Fibroblast of lung (primary cell): Measurements from ENCODE around the gene SRSF2. TPM values are rescaled to one million over a fixed set of nuclear protein-coding genes. Genes with fewer than 3 reads are reported as not detected.

Experiments used
- DNase-seq, 2 donors: peaks; one replicate each; pipeline versions ENCODE4 v3.0.0 to v3.0.0-alpha.2; 2010; ENCODE audit warnings: low read depth in 2 of 2
- H2AFZ ChIP-seq: 2 replicates; pipeline ENCODE4 v1.5.1; 2012; ENCODE audit warnings: low read length, control low read depth, inconsistent platforms
- H3K27ac ChIP-seq: 2 replicates; pipeline ENCODE4 v1.5.1; 2011; ENCODE audit warnings: low read length, control low read depth; ENCODE audit not compliant: insufficient read depth
- H3K27me3 ChIP-seq: 2 replicates; pipeline ENCODE4 v1.5.1; 2011; ENCODE audit warnings: mild to moderate bottlenecking, low read length; ENCODE audit not compliant: control insufficient read depth, insufficient read depth
- H3K36me3 ChIP-seq: 2 replicates; pipeline ENCODE4 v1.5.1; 2011; ENCODE audit warnings: low read length; ENCODE audit not compliant: control insufficient read depth, insufficient read depth
- H3K4me1 ChIP-seq: 2 replicates; pipeline ENCODE4 v1.5.1; 2011; ENCODE audit warnings: low read length; ENCODE audit not compliant: control insufficient read depth, insufficient read depth; ENCODE audit errors: extremely low read depth
- H3K4me2 ChIP-seq: 2 replicates; pipeline ENCODE4 v1.5.1; 2011; ENCODE audit warnings: low read length, control low read depth; ENCODE audit not compliant: insufficient read depth; ENCODE audit errors: extremely low read depth
- H3K4me3 ChIP-seq, 4 experiments: fragments of 200-600 bp in 1 of 4; sonication (generic) in 1 of 4; replicated peaks in 1 of 4; 2 replicates each; pipeline ENCODE4 v1.5.1; 2011 to 2016; ENCODE audit warnings: low read length in 4 of 4, low read depth in 3 of 4, mild to moderate bottlenecking in 3 of 4, control low read depth in 2 of 4, inconsistent platforms in 1 of 4, mixed read lengths in 1 of 4; ENCODE audit not compliant: insufficient read depth in 1 of 4; ENCODE audit errors: control extremely low read depth in 1 of 4
- H3K79me2 ChIP-seq: 2 replicates; pipeline ENCODE4 v1.5.1; 2012; ENCODE audit warnings: mild to moderate bottlenecking, low read length, inconsistent platforms; ENCODE audit not compliant: control insufficient read depth, insufficient read depth
- H3K9ac ChIP-seq: 2 replicates; pipeline ENCODE4 v1.5.1; 2011; ENCODE audit warnings: mild to moderate bottlenecking, low read length, control low read depth; ENCODE audit not compliant: insufficient read depth
- H3K9me3 ChIP-seq: 2 replicates; pipeline ENCODE4 v1.5.1; 2012; ENCODE audit warnings: low read depth, low read length; ENCODE audit not compliant: control insufficient read depth, insufficient read depth
- H4K20me1 ChIP-seq: 2 replicates; pipeline ENCODE4 v1.5.1; 2011; ENCODE audit warnings: low read length; ENCODE audit not compliant: control insufficient read depth, insufficient read depth; ENCODE audit errors: extremely low read depth
- EZH2 ChIP-seq: IDR thresholded peaks from 2 replicates; pipeline ENCODE4 v1.5.1; 2012; ENCODE audit warnings: low read length, control low read depth, mild to moderate bottlenecking; ENCODE audit errors: missing control alignments
- polyA plus RNA-seq, 2 donors: library from polyadenylated mRNA; depleted of rRNA in 1 of 2; stranded (reverse) in 1 of 2; unstranded in 1 of 2; fragments of >200 nt; gene quantifications; 2 replicates each; pipeline ENCODE4 v1.2.1, GENCODE V29; 2011 to 2012; ENCODE audit warnings: missing spikeins in 1 of 2
- total RNA-seq: library from RNA; depleted of rRNA; stranded (reverse); fragments of >200 nt; gene quantifications from 2 replicates; pipeline ENCODE4 v1.2.1, GENCODE V29; 2014
- TF ChIP-seq, protein P1 (sequence below), 2 donors: IDR thresholded peaks in 1 of 2; conservative IDR thresholded peaks in 1 of 2; 1 replicate in 1 of 2; 2 replicates in 1 of 2; pipeline ENCODE4 v1.5.1; 2011 to 2012; ENCODE audit warnings: low read length in 2 of 2, control low read depth in 1 of 2, inconsistent platforms in 1 of 2, low read depth in 1 of 2, mild to moderate bottlenecking in 1 of 2

Gene SRSF2
- total and polyA plus RNA-seq, 2 donors (not counting 1 experiment from before 2014, with no cell fraction given): 77.5 to 203 TPM

DNA sequence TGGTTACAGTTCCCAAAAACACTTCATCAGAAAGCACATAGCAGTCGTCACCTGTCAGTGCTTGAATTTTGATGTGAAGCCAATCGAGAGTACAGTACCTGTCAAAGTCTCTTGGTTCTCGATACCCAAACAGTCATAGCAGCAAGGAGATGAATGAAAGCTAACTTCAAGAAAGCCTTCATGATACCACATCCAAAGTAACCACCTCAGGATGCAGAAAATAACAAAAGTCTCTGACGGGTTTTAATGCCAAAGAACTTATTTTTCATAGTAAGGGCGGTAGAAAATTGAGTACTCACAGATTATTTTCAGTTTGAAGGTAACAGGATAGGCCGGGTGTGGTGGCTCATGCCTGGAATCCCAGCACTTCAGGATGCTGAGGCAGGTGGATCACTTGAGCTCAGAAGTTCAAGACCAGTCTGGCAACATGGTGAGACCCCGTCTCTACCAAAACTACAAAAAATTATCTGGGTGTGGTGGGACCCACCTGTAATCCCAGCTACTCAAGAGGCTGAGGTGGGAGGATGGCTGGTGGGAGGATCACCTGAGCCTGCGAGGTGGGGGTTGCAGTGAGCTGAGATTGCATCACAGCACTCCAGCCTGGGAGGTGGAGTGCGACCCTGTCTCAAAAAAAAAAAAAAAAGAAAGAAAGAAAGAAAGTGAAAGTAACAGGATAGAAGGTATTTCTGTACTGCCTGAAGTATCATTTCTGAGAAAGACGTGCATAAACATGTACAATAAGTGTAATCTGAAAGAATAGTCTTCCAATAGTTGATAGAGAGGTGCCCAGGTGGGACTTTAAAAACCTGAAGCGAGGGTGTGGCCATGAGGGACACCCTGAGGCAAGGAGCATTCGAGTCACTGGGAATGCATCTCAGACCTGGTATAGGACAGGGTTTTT, 16.2 kb upstream of the SRSF2 start:
- Histone ChIP-seq H4K20me1 (no peaks in the 10 kb centered on the region), H3K36me3 (peaks cover 2% of the 10 kb centered on the region), H3K27me3 (no peaks in the 10 kb centered on the region), H2AFZ (no peak overlapping the region), H3K4me2 (no peak overlapping the region), H3K9me3 (no peaks in the 10 kb centered on the region), H3K4me3 (no peak overlapping the region), H3K4me1 (no peaks in the 10 kb centered on the region), H3K79me2 (no peaks in the 10 kb centered on the region), H3K27ac (no peak overlapping the region), H3K9ac (no peak overlapping the region)
- no peak for DNase-seq
- TF ChIP-seq, protein P1, sequence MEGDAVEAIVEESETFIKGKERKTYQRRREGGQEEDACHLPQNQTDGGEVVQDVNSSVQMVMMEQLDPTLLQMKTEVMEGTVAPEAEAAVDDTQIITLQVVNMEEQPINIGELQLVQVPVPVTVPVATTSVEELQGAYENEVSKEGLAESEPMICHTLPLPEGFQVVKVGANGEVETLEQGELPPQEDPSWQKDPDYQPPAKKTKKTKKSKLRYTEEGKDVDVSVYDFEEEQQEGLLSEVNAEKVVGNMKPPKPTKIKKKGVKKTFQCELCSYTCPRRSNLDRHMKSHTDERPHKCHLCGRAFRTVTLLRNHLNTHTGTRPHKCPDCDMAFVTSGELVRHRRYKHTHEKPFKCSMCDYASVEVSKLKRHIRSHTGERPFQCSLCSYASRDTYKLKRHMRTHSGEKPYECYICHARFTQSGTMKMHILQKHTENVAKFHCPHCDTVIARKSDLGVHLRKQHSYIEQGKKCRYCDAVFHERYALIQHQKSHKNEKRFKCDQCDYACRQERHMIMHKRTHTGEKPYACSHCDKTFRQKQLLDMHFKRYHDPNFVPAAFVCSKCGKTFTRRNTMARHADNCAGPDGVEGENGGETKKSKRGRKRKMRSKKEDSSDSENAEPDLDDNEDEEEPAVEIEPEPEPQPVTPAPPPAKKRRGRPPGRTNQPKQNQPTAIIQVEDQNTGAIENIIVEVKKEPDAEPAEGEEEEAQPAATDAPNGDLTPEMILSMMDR (conservative IDR thresholded peaks at IDR 0.05 in 1 of 2, IDR thresholded peaks at IDR 0.05 in 1 of 2; ENCODE audit: low read depth in 1 of 2, low read length in 2 of 2): no peak
- TF ChIP-seq EZH2: no peak

DNA sequence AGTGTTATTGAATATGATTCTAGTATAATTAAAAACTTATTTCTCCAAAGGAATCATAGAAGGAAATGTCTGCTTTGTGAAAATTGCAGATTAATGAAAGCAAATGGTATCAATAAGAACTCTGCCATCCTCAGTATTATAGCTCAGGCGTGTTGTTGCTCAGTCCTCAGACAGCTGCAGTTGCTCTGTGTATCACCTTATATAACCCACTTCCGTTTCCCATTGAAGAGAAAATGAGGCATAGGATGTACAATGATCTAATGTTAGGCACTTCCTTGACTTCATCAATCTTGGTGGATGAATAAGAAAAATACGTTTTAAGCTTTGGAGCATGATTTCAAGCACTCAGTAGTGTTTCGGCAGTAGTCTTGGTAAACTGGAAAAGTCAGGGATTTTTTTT, 14.9 kb upstream of the SRSF2 start:
- Histone ChIP-seq H3K9ac (no peak overlapping the region), H2AFZ (no peak overlapping the region), H3K79me2 (no peaks in the 10 kb centered on the region), H3K9me3 (no peaks in the 10 kb centered on the region), H3K27me3 (no peaks in the 10 kb centered on the region), H3K36me3 (peaks cover 2% of the 10 kb centered on the region), H3K4me1 (no peaks in the 10 kb centered on the region), H3K4me3 (no peak overlapping the region), H3K27ac (no peak overlapping the region), H4K20me1 (no peaks in the 10 kb centered on the region), H3K4me2 (no peak overlapping the region)
- DNase-seq: no peak
- TF ChIP-seq, protein P1 (conservative IDR thresholded peaks at IDR 0.05 in 1 of 2, IDR thresholded peaks at IDR 0.05 in 1 of 2; ENCODE audit: low read depth in 1 of 2, low read length in 2 of 2): no peak
- TF ChIP-seq EZH2: no peak

DNA sequence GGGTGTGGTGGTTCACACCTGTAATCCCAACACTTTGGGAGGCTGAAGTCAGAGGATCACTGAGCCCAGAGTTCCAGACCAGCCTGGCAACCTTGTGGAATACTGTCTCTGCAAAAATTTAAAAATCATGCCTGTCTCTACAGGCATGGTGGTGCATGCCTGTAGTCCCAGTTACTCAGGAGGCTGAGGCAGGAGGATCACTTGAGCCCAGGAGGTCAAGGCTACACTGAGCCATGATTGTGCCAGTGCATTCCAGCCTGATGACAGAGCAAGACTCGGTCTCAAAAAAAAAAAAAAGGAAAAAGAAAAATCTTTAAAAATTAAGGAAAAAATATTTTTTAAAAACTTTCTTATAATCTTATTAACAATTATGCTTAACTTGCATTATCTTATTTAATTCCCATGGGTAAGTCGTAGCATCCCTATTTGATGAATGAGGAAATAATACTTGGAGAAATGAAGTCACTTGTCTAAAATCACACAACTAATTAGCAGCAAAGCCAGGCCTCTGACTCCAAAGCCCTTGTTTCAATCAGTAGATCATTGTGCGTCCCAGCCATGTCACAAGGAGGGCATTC, 14.4 kb upstream of the SRSF2 start:
- no peaks in the 10 kb centered on the region for H4K20me1 ChIP-seq
- no peaks in the 10 kb centered on the region for H3K4me1 ChIP-seq
- no peak overlapping the region for H2AFZ ChIP-seq
- DNase-seq: no peak
- no peaks in the 10 kb centered on the region for H3K9me3 ChIP-seq
- H3K27me3 ChIP-seq: no peaks in the 10 kb centered on the region
- H3K36me3 ChIP-seq: peaks cover 2% of the 10 kb centered on the region
- no peak overlapping the region for H3K27ac ChIP-seq
- H3K9ac ChIP-seq: no peak overlapping the region
- H3K79me2 ChIP-seq: no peaks in the 10 kb centered on the region
- H3K4me2 ChIP-seq: no peak overlapping the region
- no peak overlapping the region for H3K4me3 ChIP-seq
- no peak for TF ChIP-seq EZH2
- TF ChIP-seq, protein P1 (conservative IDR thresholded peaks at IDR 0.05 in 1 of 2, IDR thresholded peaks at IDR 0.05 in 1 of 2; ENCODE audit: low read depth in 1 of 2, low read length in 2 of 2): no peak
